Stimulated activated CD4-positive, alpha-beta T cell treated with anti-CD3 and anti-CD28 coated beads, Interleukin-15, amount 100 ng/mL, for 1 hour (primary cell): Measurements from ENCODE around the gene SRP14.
"Not testable (repeated sequence)": the region's sequence is repeated elsewhere in the genome, so short reads cannot be mapped to it uniquely, and the experiment has no call there.

Experiments used
- DNase-seq, 2 donors: peaks; one replicate each; pipeline ENCODE4 v3.0.0-alpha.2; 2020; ENCODE audit warnings: low read depth in 1 of 2, low spot score in 1 of 2

Gene SRP14

GRCh38 chr15:40038638-40039543 is at the start of gene SRP14:
Gene SRP14, minus strand, starts transcription at chr15:40039181. Its CDS starts 65 bp downstream, at chr15:40039116.
- DNase-seq, result peak; percentile 82 to 89

GRCh38 chr15:40087991-40088928 is 49.3 kb upstream of the SRP14 start:
- DNase-seq, result no peak

GRCh38 chr15:40087068-40087810 is 48.3 kb upstream of the SRP14 start:
- no peak for DNase-seq

- no peak for DNase-seq
Observed at GRCh38 chr15:40085266-40085665, 46.3 kb upstream of the SRP14 start.

- no peak for DNase-seq
Observed at GRCh38 chr15:40084650-40085049, 45.7 kb upstream of the SRP14 start.

- no peak for DNase-seq
Observed at GRCh38 chr15:40082195-40082883, 43.4 kb upstream of the SRP14 start.

GRCh38 chr15:40081691-40082194 is 42.8 kb upstream of the SRP14 start:
- DNase-seq, result no peak

- no peak for DNase-seq
Observed at GRCh38 chr15:40080847-40081246, 41.9 kb upstream of the SRP14 start.

- DNase-seq, result no peak
Observed at GRCh38 chr15:40080104-40080503, 41.1 kb upstream of the SRP14 start.

- no peak for DNase-seq
Observed at GRCh38 chr15:40079456-40079855, 40.5 kb upstream of the SRP14 start.

GRCh38 chr15:40075298-40076044 is 36.5 kb upstream of the SRP14 start:
- DNase-seq, result no peak

GRCh38 chr15:40074656-40075055 is 35.7 kb upstream of the SRP14 start:
- not testable (repeated sequence) for DNase-seq

- not testable (repeated sequence) for DNase-seq
Observed at GRCh38 chr15:40073716-40074490, 34.9 kb upstream of the SRP14 start.

GRCh38 chr15:40072216-40072990 is 33.4 kb upstream of the SRP14 start:
- no peak for DNase-seq

- DNase-seq, result no peak
Observed at GRCh38 chr15:40070608-40071218, 31.7 kb upstream of the SRP14 start.

GRCh38 chr15:40070166-40070557 is 31.2 kb upstream of the SRP14 start:
- no peak for DNase-seq
